GM21528 (cell line): ENCODE results near the gene STEAP4.

Source experiments
- ATAC-seq: cut with Tn5 transposase; IDR thresholded peaks from one replicate; pipeline ENCODE4 v1.9.1; 2021; ENCODE audit warnings: mild to moderate bottlenecking, moderate library complexity; ENCODE audit not compliant: unreplicated experiment, low FRiP score

STEAP4 gene

GRCh38 chr7:88224601-88225275, 82.0 kb downstream of the STEAP4 start:
- no peak for ATAC-seq

GRCh38 chr7:88223265-88223664, 83.4 kb downstream of the STEAP4 start:
- ATAC-seq: no peak
